Epithelial cell of esophagus (primary cell): ENCODE results near the gene GOLT1A.

ENCODE experiments used
- DNase-seq: peaks from one replicate; pipeline ENCODE4 v3.0.0; 2010; ENCODE audit warnings: low read depth
- H3K4me3 ChIP-seq: 2 replicates; pipeline ENCODE4 v1.5.1; 2011; ENCODE audit warnings: mild to moderate bottlenecking, low read length, control low read depth
- CTCF ChIP-seq: IDR thresholded peaks from 2 replicates; pipeline ENCODE4 v1.5.1; 2011; ENCODE audit warnings: low read depth, mild to moderate bottlenecking, low read length, control low read depth, inconsistent platforms; ENCODE audit not compliant: insufficient read depth; ENCODE audit errors: missing control alignments

Gene GOLT1A

GRCh38 chr1:204211046-204211445, 2.7 kb downstream of the GOLT1A start:
- no peak overlapping the region for H3K4me3 ChIP-seq
- TF ChIP-seq CTCF: no peak
- DNase-seq: no peak

GRCh38 chr1:204207136-204207616, 6.6 kb downstream of the GOLT1A start:
- peak; percentile 55 for DNase-seq
- no peak overlapping the region for H3K4me3 ChIP-seq
- peak; percentile 91 for TF ChIP-seq CTCF

DNA sequence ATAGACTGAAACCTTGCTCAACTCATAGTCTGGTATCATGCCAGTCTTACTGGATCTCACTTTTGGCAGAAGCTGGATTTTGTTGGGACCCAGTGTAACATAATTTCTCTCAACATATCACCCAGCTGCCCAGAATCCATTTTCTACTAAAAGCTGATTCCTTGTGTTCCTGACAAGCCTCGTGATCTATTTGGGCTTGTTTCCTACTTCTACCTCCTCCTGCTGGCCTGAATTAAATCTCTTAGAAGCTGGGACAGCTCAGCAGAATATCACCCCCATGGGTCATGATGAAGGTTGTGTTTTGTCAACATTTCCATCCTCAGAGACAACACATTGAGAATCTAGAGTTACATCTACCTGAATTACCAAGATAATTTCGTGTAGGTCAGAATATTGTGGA, 7.7 kb downstream of the GOLT1A start:
- peak; percentile 17 for TF ChIP-seq CTCF
- no peak for DNase-seq
- H3K4me3 ChIP-seq: no peak overlapping the region

DNA sequence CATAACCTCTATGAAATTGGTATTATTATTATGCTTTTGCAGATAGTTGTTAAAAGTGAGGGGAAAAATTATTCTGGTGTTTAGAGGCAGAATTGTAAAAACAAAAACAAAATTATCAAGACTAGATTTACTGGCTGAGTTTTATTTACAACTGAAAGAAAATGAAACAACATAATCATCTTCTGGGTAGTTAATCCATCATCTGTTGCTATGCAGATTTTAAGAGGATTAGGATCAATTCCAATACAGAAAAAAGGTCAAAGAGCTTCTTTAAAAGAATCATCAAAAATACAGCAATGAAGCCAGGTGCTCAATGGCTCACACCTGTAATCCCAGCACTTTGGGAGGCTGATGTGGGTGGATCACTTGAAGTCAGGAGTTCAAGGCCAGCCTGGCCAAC, 8.3 kb downstream of the GOLT1A start:
- no peak for DNase-seq
- TF ChIP-seq CTCF: no peak
- no peak overlapping the region for H3K4me3 ChIP-seq

DNA sequence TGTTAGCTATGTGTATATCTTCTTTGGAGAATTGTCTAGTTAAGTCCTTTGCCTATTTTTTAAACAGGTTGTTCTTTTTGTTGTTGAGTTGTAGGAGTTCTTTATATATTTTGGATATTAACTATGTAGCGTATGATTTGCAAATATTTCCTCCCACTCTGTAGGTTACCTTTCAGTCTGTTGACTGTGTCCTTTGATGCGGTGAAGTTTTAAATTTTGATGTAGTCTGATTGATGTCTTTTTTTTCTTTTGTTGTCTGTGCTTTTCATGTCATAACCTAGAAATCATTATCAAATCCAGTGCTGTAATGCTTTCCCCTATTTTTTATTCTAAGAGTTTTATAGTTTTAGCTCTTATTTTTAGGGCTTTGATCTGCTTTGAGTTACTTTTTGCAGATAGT, 8.8 kb downstream of the GOLT1A start:
- TF ChIP-seq CTCF: no peak
- no peak overlapping the region for H3K4me3 ChIP-seq
- no peak for DNase-seq

GRCh38 chr1:204203206-204203767, 10.5 kb downstream of the GOLT1A start:
- no peak overlapping the region for H3K4me3 ChIP-seq
- DNase-seq: no peak
- no peak for TF ChIP-seq CTCF

GRCh38 chr1:204202481-204202880, 11.3 kb downstream of the GOLT1A start:
- no peak for TF ChIP-seq CTCF
- no peak overlapping the region for H3K4me3 ChIP-seq
- no peak for DNase-seq
